ENCODE measurements around the gene ERC2.
A peak's percentile ranks its signal among the peaks of the same experiment; 100 is the strongest.

ERC2 gene

GRCh38 chr3:56260262-56260661 is 208.0 kb downstream of the ERC2 start:
- H3K4me1 ChIP-seq (ENCODE audit: control insufficient read depth, insufficient read depth, low read length), result peaks cover 8% of the 10 kb centered on the region

GRCh38 chr3:56257826-56258225 is 210.4 kb downstream of the ERC2 start:
- Histone ChIP-seq H3K4me1 (ENCODE audit: control insufficient read depth, insufficient read depth, low read length) (peaks cover 25% of the 10 kb centered on the region), H3K4me3 (ENCODE audit: low read depth, low read length) (no peak overlapping the region), H3K27me3 (ENCODE audit: control insufficient read depth, insufficient read depth, low read length) (no peaks in the 10 kb centered on the region), H3K27ac (ENCODE audit: low read depth, low read length) (no peak overlapping the region), H3K9me3 (ENCODE audit: control insufficient read depth, insufficient read depth, low read length) (no peaks in the 10 kb centered on the region), H3K36me3 (ENCODE audit: control insufficient read depth, insufficient read depth, low read length) (no peaks in the 10 kb centered on the region), H3K9ac (ENCODE audit: low read depth, low read length) (no peak overlapping the region)

More at GRCh38 chr3:56260262-56260661, 208.0 kb downstream of the ERC2 start:
- Histone ChIP-seq H3K27ac (ENCODE audit: low read depth, low read length) (no peak overlapping the region), H3K36me3 (ENCODE audit: control insufficient read depth, insufficient read depth, low read length) (no peaks in the 10 kb centered on the region), H3K9ac (ENCODE audit: low read depth, low read length) (no peak overlapping the region), H3K9me3 (ENCODE audit: control insufficient read depth, insufficient read depth, low read length) (no peaks in the 10 kb centered on the region), H3K4me3 (ENCODE audit: low read depth, low read length) (no peak overlapping the region), H3K27me3 (ENCODE audit: control insufficient read depth, insufficient read depth, low read length) (no peaks in the 10 kb centered on the region)

- no peaks in the 10 kb centered on the region for H3K27me3 ChIP-seq (ENCODE audit: control insufficient read depth, insufficient read depth, low read length)
- H3K27ac ChIP-seq (ENCODE audit: low read depth, low read length), result peak overlapping the region; percentile 70
- no peak overlapping the region; the same call in 1 of the 2 replicates for H3K4me3 ChIP-seq (ENCODE audit: low read depth, low read length)
- H3K4me1 ChIP-seq (ENCODE audit: control insufficient read depth, insufficient read depth, low read length), result peaks cover 39% of the 10 kb centered on the region
- no peak overlapping the region for H3K9ac ChIP-seq (ENCODE audit: low read depth, low read length)
- no peaks in the 10 kb centered on the region for H3K9me3 ChIP-seq (ENCODE audit: control insufficient read depth, insufficient read depth, low read length)
- H3K36me3 ChIP-seq (ENCODE audit: control insufficient read depth, insufficient read depth, low read length), result no peaks in the 10 kb centered on the region
Observed at GRCh38 chr3:56254835-56255234, 213.4 kb downstream of the ERC2 start.

DNA sequence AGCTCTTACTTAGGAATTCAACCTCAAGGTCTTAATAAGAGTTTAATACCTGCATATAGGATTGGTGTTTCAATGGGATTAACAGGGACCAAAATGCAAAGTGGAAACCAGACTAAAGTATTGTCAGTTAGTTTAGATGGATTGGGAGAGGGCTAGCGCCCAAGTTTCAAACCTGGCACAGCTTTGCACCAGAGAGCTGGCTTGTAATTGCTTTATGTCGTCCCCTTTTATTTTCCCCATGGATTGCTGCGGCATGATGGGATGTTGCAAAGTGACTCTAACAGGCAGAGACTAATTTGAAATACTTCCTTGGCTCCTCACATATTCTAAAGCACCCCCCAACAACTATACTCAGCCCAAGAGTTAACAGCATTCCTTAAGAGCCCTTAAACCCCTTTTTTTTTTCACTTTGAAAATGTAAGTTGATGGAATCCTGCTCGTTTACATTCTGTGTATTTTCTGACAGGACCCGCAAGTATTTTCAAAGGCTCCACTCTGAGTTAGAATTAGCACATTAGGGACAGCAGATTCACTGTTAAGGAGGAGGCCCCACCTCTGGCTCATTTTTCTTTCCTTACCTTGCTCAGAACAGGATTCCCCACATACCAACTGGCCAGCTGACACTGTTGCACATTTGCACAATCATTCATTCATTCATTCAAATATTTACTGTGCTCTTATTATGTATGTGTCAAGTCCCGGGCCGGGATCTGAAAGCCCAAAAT is 214.2 kb downstream of the ERC2 start:
- H3K9me3 ChIP-seq (ENCODE audit: control insufficient read depth, insufficient read depth, low read length), result no peaks in the 10 kb centered on the region
- H3K4me1 ChIP-seq (ENCODE audit: control insufficient read depth, insufficient read depth, low read length), result peaks cover 39% of the 10 kb centered on the region
- peak overlapping the region; percentile 70 for H3K27ac ChIP-seq (ENCODE audit: low read depth, low read length)
- no peak overlapping the region for H3K9ac ChIP-seq (ENCODE audit: low read depth, low read length)
- no peaks in the 10 kb centered on the region for H3K27me3 ChIP-seq (ENCODE audit: control insufficient read depth, insufficient read depth, low read length)
- H3K36me3 ChIP-seq (ENCODE audit: control insufficient read depth, insufficient read depth, low read length), result no peaks in the 10 kb centered on the region
- H3K4me3 ChIP-seq (ENCODE audit: low read depth, low read length), result no peak overlapping the region; the same call in 1 of the 2 replicates

DNA sequence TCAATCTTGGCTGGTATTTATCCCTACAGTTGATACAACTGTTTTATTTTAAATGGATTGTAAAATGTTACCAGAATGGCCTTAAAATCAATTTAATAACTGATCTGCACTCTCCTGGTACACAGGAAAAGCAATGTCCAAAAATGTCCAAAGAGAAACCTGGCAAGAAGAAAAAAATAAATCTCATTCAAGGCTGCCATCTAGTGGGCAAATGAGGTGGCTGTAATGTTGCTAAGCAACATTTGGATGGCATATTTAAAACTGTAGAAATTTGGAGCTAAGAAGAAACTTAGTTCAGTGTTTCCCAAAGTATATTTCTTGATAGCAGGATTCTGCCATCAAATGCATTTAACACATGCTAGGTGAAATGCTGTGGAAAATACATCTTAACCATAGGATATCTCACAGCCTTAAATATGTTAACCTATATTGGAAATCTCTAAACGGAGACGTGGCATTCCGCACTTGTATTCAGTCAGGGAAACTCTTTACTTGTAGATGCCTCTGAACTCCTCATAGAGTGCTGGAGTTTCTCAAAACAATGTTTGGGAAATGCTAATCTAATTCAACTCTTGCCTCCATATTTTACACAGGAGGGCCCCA is 216.8 kb downstream of the ERC2 start:
- peaks cover 43% of the 10 kb centered on the region for H3K4me1 ChIP-seq (ENCODE audit: control insufficient read depth, insufficient read depth, low read length)
- no peak overlapping the region for H3K4me3 ChIP-seq (ENCODE audit: low read depth, low read length)
- H3K9me3 ChIP-seq (ENCODE audit: control insufficient read depth, insufficient read depth, low read length), result no peaks in the 10 kb centered on the region
- peak overlapping the region; percentile 1 for H3K27ac ChIP-seq (ENCODE audit: low read depth, low read length)
- H3K36me3 ChIP-seq (ENCODE audit: control insufficient read depth, insufficient read depth, low read length), result no peaks in the 10 kb centered on the region
- H3K27me3 ChIP-seq (ENCODE audit: control insufficient read depth, insufficient read depth, low read length), result no peaks in the 10 kb centered on the region
- no peak overlapping the region for H3K9ac ChIP-seq (ENCODE audit: low read depth, low read length)

GRCh38 chr3:56248021-56248420 is 220.2 kb downstream of the ERC2 start:
- Histone ChIP-seq H3K4me3 (ENCODE audit: low read depth, low read length) (no peak overlapping the region), H3K27ac (ENCODE audit: low read depth, low read length) (no peak overlapping the region), H3K36me3 (ENCODE audit: control insufficient read depth, insufficient read depth, low read length) (no peaks in the 10 kb centered on the region), H3K9ac (ENCODE audit: low read depth, low read length) (no peak overlapping the region), H3K27me3 (ENCODE audit: control insufficient read depth, insufficient read depth, low read length) (no peaks in the 10 kb centered on the region), H3K4me1 (ENCODE audit: control insufficient read depth, insufficient read depth, low read length) (peaks cover 19% of the 10 kb centered on the region), H3K9me3 (ENCODE audit: control insufficient read depth, insufficient read depth, low read length) (no peaks in the 10 kb centered on the region)

GRCh38 chr3:56238299-56238698 is 230.0 kb downstream of the ERC2 start:
- Histone ChIP-seq H3K4me3 (ENCODE audit: low read depth, low read length) (no peak overlapping the region), H3K4me1 (ENCODE audit: control insufficient read depth, insufficient read depth, low read length) (peaks cover 8% of the 10 kb centered on the region; the same call in 1 of the 2 replicates), H3K27ac (ENCODE audit: low read depth, low read length) (no peak overlapping the region), H3K9me3 (ENCODE audit: control insufficient read depth, insufficient read depth, low read length) (no peaks in the 10 kb centered on the region), H3K27me3 (ENCODE audit: control insufficient read depth, insufficient read depth, low read length) (no peaks in the 10 kb centered on the region), H3K9ac (ENCODE audit: low read depth, low read length) (no peak overlapping the region), H3K36me3 (ENCODE audit: control insufficient read depth, insufficient read depth, low read length) (no peaks in the 10 kb centered on the region)

DNA sequence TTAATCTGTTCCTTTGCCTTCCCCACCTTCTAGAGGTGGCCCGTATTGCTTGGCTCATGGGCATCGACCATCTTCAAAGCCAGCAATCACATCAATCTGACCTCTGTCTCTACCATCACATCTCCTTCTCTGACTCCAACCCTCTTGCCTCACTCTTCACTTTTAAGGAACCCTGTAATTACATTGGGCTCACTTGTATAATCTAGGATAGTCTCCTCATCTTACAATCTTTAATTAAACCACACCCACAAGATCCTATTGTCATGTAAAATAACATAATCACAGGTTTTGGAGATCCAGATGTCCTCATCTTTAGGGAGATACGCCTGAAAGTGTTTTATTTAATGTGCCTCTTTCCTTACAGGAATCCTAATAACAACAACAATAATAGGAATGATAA is 234.5 kb downstream of the ERC2 start:
- H3K4me1 ChIP-seq (ENCODE audit: control insufficient read depth, insufficient read depth, low read length), result peaks cover 8% of the 10 kb centered on the region; the same call in 1 of the 2 replicates
- H3K27me3 ChIP-seq (ENCODE audit: control insufficient read depth, insufficient read depth, low read length), result no peaks in the 10 kb centered on the region

DNA sequence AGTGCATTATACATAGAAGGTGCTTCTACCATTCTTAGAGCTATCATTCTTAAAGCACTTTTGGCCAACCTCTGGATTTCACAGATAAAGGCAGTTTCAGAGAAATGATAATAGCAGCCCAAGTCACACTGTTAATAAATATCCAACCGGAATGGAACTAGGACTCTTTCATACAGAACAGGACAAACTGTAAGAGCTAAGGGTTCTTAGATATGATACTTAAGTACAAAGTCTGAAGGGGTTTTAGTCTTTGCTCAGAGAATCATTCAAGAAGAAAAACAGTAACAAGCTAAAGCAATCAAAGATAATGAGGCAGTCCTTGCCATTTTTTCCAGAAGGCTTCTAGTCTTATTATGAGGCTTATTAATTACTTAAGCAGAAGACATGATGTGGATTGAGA is 239.0 kb downstream of the ERC2 start:
- Histone ChIP-seq H3K9ac (ENCODE audit: low read depth, low read length) (no peak overlapping the region), H3K9me3 (ENCODE audit: control insufficient read depth, insufficient read depth, low read length) (no peaks in the 10 kb centered on the region), H3K27ac (ENCODE audit: low read depth, low read length) (no peak overlapping the region), H3K36me3 (ENCODE audit: control insufficient read depth, insufficient read depth, low read length) (no peaks in the 10 kb centered on the region), H3K27me3 (ENCODE audit: control insufficient read depth, insufficient read depth, low read length) (no peaks in the 10 kb centered on the region), H3K4me3 (ENCODE audit: low read depth, low read length) (no peak overlapping the region), H3K4me1 (ENCODE audit: control insufficient read depth, insufficient read depth, low read length) (peaks cover 5% of the 10 kb centered on the region)

More for the DNA sequence above, 234.5 kb downstream of the ERC2 start:
- H3K9ac ChIP-seq (ENCODE audit: low read depth, low read length), result no peak overlapping the region
- no peaks in the 10 kb centered on the region for H3K36me3 ChIP-seq (ENCODE audit: control insufficient read depth, insufficient read depth, low read length)
- no peak overlapping the region for H3K4me3 ChIP-seq (ENCODE audit: low read depth, low read length)
- H3K9me3 ChIP-seq (ENCODE audit: control insufficient read depth, insufficient read depth, low read length), result no peaks in the 10 kb centered on the region
- H3K27ac ChIP-seq (ENCODE audit: low read depth, low read length), result no peak overlapping the region

DNA sequence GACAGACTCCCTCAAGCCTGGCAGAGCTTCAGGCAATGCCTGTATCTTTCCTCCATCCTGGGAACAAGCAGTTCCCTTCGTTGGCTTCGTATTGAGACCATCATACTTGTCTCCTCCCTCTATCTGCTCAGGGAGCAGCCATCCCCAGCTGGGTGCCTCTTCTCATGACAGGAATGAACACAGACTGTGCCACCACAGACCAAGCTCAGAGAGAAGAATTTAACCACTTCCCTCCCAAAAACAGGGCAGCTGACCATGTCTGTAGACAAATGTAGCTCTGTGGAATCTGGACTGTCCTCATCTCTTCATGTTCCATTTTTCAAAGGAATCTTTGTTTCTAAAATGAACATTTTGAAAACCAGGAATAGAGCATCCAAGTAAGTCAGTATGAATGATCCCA is 245.4 kb downstream of the ERC2 start:
- no peak overlapping the region for H3K27ac ChIP-seq (ENCODE audit: low read depth, low read length)
- H3K9me3 ChIP-seq (ENCODE audit: control insufficient read depth, insufficient read depth, low read length), result no peaks in the 10 kb centered on the region
- H3K4me3 ChIP-seq (ENCODE audit: low read depth, low read length), result no peak overlapping the region
- H3K4me1 ChIP-seq (ENCODE audit: control insufficient read depth, insufficient read depth, low read length), result peaks cover 5% of the 10 kb centered on the region
- no peaks in the 10 kb centered on the region for H3K36me3 ChIP-seq (ENCODE audit: control insufficient read depth, insufficient read depth, low read length)
- no peaks in the 10 kb centered on the region for H3K27me3 ChIP-seq (ENCODE audit: control insufficient read depth, insufficient read depth, low read length)
- H3K9ac ChIP-seq (ENCODE audit: low read depth, low read length), result no peak overlapping the region

Measured in HUES48 (cell line).